ENCODE measurements around the gene DNAJC3. TPM values are rescaled to one million over a fixed set of nuclear protein-coding genes. Genes with fewer than 3 reads are reported as not detected.

Gene DNAJC3
- total RNA-seq, 2 experiments from 2014 or later, result 15.9 to 16.8 TPM

DNA sequence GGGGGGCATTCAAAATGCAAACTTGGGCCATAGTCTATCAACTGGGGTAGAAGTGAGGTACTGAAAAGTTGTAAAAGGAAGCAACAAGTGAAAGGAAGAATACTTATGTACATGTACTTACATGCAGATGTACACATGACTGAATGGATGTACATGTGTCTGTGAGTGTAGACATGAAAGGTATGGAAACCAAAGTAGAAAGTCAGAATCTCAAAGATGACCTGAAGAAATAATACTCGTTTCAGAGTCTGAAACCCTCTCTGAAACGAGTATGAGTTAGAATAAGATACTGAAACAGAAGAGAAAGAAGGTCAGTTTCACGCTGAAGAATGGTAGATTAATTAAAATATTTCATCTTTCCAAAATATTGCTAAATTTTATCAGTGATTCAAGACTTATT, 46.3 kb upstream of the DNAJC3 start:
- Mint-ChIP-seq H3K4me3 (no peak overlapping the region), H3K36me3 (ENCODE audit: low read depth) (no peaks in the 10 kb centered on the region), H3K27ac (no peak overlapping the region), H3K27me3 (peaks cover 9% of the 10 kb centered on the region), H3K4me1 (ENCODE audit: low read depth) (no peaks in the 10 kb centered on the region), H3K9me3 (no peaks in the 10 kb centered on the region)
- no peak for DNase-seq
- CTCF ChIA-PET, result no interaction called here
- POLR2A ChIA-PET, result no interaction called here
- TF ChIP-seq, protein P1, sequence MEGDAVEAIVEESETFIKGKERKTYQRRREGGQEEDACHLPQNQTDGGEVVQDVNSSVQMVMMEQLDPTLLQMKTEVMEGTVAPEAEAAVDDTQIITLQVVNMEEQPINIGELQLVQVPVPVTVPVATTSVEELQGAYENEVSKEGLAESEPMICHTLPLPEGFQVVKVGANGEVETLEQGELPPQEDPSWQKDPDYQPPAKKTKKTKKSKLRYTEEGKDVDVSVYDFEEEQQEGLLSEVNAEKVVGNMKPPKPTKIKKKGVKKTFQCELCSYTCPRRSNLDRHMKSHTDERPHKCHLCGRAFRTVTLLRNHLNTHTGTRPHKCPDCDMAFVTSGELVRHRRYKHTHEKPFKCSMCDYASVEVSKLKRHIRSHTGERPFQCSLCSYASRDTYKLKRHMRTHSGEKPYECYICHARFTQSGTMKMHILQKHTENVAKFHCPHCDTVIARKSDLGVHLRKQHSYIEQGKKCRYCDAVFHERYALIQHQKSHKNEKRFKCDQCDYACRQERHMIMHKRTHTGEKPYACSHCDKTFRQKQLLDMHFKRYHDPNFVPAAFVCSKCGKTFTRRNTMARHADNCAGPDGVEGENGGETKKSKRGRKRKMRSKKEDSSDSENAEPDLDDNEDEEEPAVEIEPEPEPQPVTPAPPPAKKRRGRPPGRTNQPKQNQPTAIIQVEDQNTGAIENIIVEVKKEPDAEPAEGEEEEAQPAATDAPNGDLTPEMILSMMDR (IDR thresholded peaks at IDR 0.05), result no peak
- no peak for ATAC-seq
- intact Hi-C loops (cut with micrococcal nuclease), result no loop called here

DNA sequence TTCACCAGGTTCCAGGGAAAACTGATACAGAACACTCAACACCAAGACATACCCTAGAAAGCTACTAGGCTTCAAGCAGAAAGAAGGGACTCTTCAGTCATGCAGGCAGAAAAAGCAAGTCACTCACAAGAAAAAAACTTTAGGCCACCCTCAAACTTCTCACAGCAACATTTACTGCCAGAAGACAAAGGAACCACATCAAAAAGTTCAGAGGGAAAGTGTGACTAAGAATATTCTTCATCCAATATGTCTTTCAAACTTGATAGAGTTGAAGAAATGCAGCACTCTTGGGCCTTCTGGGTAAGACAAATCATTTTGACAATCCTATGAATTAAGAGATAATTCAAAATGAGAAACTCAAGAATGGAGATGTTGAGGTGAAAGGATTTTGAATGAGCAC, 40.1 kb upstream of the DNAJC3 start:
- Mint-ChIP-seq H3K4me3 (no peak overlapping the region), H3K9me3 (no peaks in the 10 kb centered on the region), H3K4me1 (ENCODE audit: low read depth) (peaks cover 9% of the 10 kb centered on the region), H3K27ac (no peak overlapping the region), H3K27me3 (peaks cover 29% of the 10 kb centered on the region), H3K36me3 (ENCODE audit: low read depth) (no peaks in the 10 kb centered on the region)
- POLR2A ChIA-PET, result no interaction called here
- DNase-seq (no peak), ATAC-seq (peak; percentile 62)
- TF ChIP-seq, protein P1 (IDR thresholded peaks at IDR 0.05), result no peak
- CTCF ChIA-PET, result interaction anchor here (1.0 kb wide), 1 partner anchor 13 kb away, joined by 3 read pairs; no protein-coding TSS in a partner anchor
- intact Hi-C loops (cut with micrococcal nuclease), result no loop called here

DNA sequence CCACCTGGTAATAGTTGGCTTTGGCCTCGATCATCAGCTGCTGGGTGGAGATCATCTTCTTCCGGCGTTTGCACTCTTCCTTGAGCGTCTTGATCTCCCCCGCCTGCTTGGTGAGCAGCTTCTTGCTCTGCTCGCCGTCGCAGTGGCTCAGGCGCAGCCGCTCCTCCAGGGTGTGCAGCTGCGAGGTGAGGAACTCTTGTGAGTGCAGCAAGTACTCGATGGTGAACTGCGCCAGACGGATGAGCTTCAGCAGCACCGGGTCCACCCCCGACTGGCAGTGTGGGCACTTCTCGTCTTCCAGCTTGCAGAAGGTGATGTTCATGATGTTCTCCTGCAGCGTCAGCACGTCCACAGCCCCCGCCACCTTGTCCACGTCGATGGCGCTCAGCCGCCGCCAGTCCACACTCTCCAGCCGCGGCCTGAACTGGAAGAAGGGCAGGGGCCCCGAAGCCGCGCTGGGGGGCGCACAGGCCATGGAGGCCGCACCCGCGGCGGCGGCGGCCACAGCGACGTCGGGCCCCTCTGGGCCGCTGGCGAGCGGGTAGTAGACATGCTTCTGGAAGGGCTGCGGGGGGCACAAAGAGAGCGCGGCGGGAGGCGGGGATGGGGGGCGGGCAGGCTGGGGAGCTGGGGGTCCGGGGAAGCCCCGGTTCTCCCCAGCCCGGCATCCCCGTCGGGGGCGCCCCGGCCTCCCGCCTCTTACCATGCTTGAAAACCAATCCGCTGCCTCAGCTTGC, 35.5 kb upstream of the DNAJC3 start:
- peaks cover 37% of the 10 kb centered on the region for H3K27me3 Mint-ChIP-seq

DNA sequence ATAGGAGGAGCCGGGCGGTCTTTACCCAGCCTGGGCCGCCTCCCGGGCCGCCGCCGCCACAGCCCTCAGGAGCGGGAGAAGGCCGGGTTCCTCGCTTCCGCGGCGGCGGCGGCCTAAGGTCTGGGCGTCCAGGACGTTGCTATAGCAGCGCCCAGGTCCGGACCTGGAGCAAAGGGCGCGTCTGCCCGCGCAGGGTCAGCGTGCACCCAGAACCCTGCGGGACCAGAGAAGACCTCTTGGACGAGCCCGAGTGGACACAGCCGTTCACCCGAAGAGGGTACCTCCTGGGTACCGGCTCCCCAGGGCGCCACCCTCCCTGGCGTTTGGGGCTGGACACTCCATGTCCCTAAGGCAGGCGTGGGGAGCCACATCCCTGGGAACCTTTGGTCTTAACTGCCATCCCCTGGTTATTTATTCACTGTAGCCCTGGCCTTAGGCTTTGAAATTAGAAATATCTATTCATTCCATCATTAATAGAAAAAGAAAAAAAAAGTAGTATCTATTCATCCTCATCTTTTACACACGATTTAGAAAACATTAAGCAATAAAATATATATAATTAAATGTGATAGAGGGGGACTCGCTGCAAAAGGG, 34.8 kb upstream of the DNAJC3 start:
- H3K9me3 Mint-ChIP-seq, result no peaks in the 10 kb centered on the region
- peaks cover 37% of the 10 kb centered on the region for H3K27me3 Mint-ChIP-seq
- no peaks in the 10 kb centered on the region for H3K36me3 Mint-ChIP-seq (ENCODE audit: low read depth)
- ATAC-seq (peak; percentile 17), DNase-seq (peak; percentile 17)
- peaks cover 6% of the 10 kb centered on the region for H3K4me1 Mint-ChIP-seq (ENCODE audit: low read depth)
- no peak overlapping the region for H3K4me3 Mint-ChIP-seq
- TF ChIP-seq, protein P1 (IDR thresholded peaks at IDR 0.05), result no peak
- CTCF ChIA-PET, result interaction anchor here (1.2 kb wide), 1 partner anchor 19 kb away, joined by 5 read pairs; no protein-coding TSS in a partner anchor
- POLR2A ChIA-PET, result no interaction called here
- intact Hi-C loops (cut with micrococcal nuclease), result no loop called here
- H3K27ac Mint-ChIP-seq, result no peak overlapping the region

More for the DNA sequence above, 35.5 kb upstream of the DNAJC3 start:
- H3K27ac Mint-ChIP-seq, result no peak overlapping the region
- no peak overlapping the region for H3K4me3 Mint-ChIP-seq
- H3K4me1 Mint-ChIP-seq (ENCODE audit: low read depth), result peaks cover 13% of the 10 kb centered on the region
- TF ChIP-seq, protein P1 (IDR thresholded peaks at IDR 0.05), result no peak
- no peaks in the 10 kb centered on the region for H3K36me3 Mint-ChIP-seq (ENCODE audit: low read depth)
- intact Hi-C loops (cut with micrococcal nuclease), result no loop called here
- no peaks in the 10 kb centered on the region for H3K9me3 Mint-ChIP-seq
- DNase-seq, result no peak
- ChIA-PET POLR2A (no interaction called here), CTCF (interaction anchor here (0.7 kb wide), 1 partner anchor 18 kb away, joined by 3 read pairs; no protein-coding TSS in a partner anchor)
- ATAC-seq, result no peak

DNA sequence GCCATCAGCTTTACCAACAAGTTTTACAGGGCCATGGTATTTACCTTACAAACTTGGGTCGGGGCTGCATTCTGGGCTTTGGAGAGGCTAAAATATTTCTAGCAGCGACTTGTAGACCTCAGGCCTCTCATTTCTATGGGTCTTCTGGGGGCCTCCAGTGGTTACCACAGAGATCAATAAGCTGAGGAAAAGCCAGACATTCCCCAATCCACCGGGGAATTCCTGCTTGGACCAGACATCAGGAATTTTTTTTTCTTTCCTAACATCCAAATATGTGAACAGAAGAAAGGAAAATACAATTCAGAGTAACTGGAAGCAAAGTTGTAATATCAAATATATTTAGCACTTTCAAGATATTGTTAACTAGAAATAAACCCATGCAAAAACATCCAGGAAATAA, 33.9 kb upstream of the DNAJC3 start:
- TF ChIP-seq, protein P1 (IDR thresholded peaks at IDR 0.05), result no peak
- peaks cover 5% of the 10 kb centered on the region for H3K4me1 Mint-ChIP-seq (ENCODE audit: low read depth)

More for the DNA sequence above, 33.9 kb upstream of the DNAJC3 start:
- no peak for DNase-seq
- no peak overlapping the region for H3K27ac Mint-ChIP-seq
- peaks cover 37% of the 10 kb centered on the region for H3K27me3 Mint-ChIP-seq
- ATAC-seq, result no peak
- ChIA-PET POLR2A (no interaction called here), CTCF (interaction anchor here (1.2 kb wide), 1 partner anchor 18 kb away, joined by 5 read pairs; no protein-coding TSS in a partner anchor)
- intact Hi-C loops (cut with micrococcal nuclease), result no loop called here
- H3K36me3 Mint-ChIP-seq (ENCODE audit: low read depth), result no peaks in the 10 kb centered on the region
- H3K9me3 Mint-ChIP-seq, result no peaks in the 10 kb centered on the region
- H3K4me3 Mint-ChIP-seq, result no peak overlapping the region
